Renal cortex interstitium (tissue), 11 donors: ENCODE measurements around the gene RNF150. TPM values are rescaled to one million over a fixed set of nuclear protein-coding genes. Genes with fewer than 3 reads are reported as not detected.

Source experiments
- DNase-seq, 11 donors: peaks; one replicate each; pipeline ENCODE4 v3.0.0-alpha.2; 2013; ENCODE audit warnings: low read depth in 9 of 11, low spot score in 4 of 11; ENCODE audit errors: extremely low read depth in 1 of 11
- polyA plus RNA-seq, 3 donors: library from polyadenylated mRNA; unstranded; fragments of 120-200 nt; gene quantifications; one replicate each; pipeline ENCODE4 v1.2.1, GENCODE V29; 2013; ENCODE audit not compliant: insufficient read length in 3 of 3

Gene RNF150
- polyA plus RNA-seq, 3 donors: 26.0 to 29.0 (median 28.0) TPM

- DNase-seq: no peak
Observed at GRCh38 chr4:141140391-141141200, 7.3 kb upstream of the RNF150 start.

GRCh38 chr4:141133999-141134995, 1.0 kb upstream of the RNF150 start:
- no peak for DNase-seq

- peak in 9 of 11 donors; percentile 8 to 55 (median 43) for DNase-seq
Observed at GRCh38 chr4:141132709-141133145, 542 bp downstream of the RNF150 start.

GRCh38 chr4:141132072-141132708, 1.1 kb downstream of the RNF150 start:
- DNase-seq: peak in 7 of 11 donors; percentile 24 to 40 (median 35)

- DNase-seq: no peak
Observed at GRCh38 chr4:141131723-141132071, 1.6 kb downstream of the RNF150 start.

GRCh38 chr4:141130947-141131605, 2.2 kb downstream of the RNF150 start:
- no peak for DNase-seq

GRCh38 chr4:141127884-141128283, 5.4 kb downstream of the RNF150 start:
- DNase-seq: no peak

GRCh38 chr4:141126769-141127168, 6.5 kb downstream of the RNF150 start:
- DNase-seq: no peak

GRCh38 chr4:141124224-141124623, 9.0 kb downstream of the RNF150 start:
- no peak for DNase-seq

GRCh38 chr4:141121768-141122454, 11.4 kb downstream of the RNF150 start:
- DNase-seq: no peak

- DNase-seq: no peak
Observed at GRCh38 chr4:141121101-141121500, 12.2 kb downstream of the RNF150 start.

- no peak for DNase-seq
Observed at GRCh38 chr4:141120036-141120593, 13.2 kb downstream of the RNF150 start.

- DNase-seq: no peak
Observed at GRCh38 chr4:141119071-141119470, 14.2 kb downstream of the RNF150 start.

GRCh38 chr4:141118381-141118780, 14.9 kb downstream of the RNF150 start:
- DNase-seq: no peak

- DNase-seq: no peak
Observed at GRCh38 chr4:141117935-141118334, 15.3 kb downstream of the RNF150 start.

GRCh38 chr4:141109983-141110382, 23.3 kb downstream of the RNF150 start:
- no peak for DNase-seq

- DNase-seq: no peak
Observed at GRCh38 chr4:141107927-141108326, 25.3 kb downstream of the RNF150 start.

GRCh38 chr4:141102367-141102766, 30.9 kb downstream of the RNF150 start:
- no peak for DNase-seq
